ENCODE results near the gene WDR33. TPM values are rescaled to one million over a fixed set of nuclear protein-coding genes. Genes with fewer than 3 reads are reported as not detected.
A peak's percentile ranks its signal among the peaks of the same experiment; 100 is the strongest.

WDR33 gene
- total RNA-seq, 2 experiments from 2014 or later, result 61.1 to 63.2 TPM

- intact Hi-C loops (cut with micrococcal nuclease), result no loop called here
- CTCF ChIA-PET, result no interaction called here
- Mint-ChIP-seq H3K36me3 (ENCODE audit: low read depth) (peaks cover 41% of the 10 kb centered on the region), H3K9me3 (no peaks in the 10 kb centered on the region), H3K4me1 (ENCODE audit: low read depth) (peaks cover 35% of the 10 kb centered on the region), H3K27ac (no peak overlapping the region), H3K4me3 (no peak overlapping the region), H3K27me3 (ENCODE audit: low read depth) (no peaks in the 10 kb centered on the region)
- DNase-seq, result no peak
Observed at GRCh38 chr2:127705391-127706065, 105.4 kb downstream of the WDR33 start.

- intact Hi-C loops (cut with micrococcal nuclease), result loop anchor here (5.0 kb wide), 2 partner anchors 293 to 623 kb away; no protein-coding TSS in a partner anchor
- H3K36me3 Mint-ChIP-seq (ENCODE audit: low read depth), result peaks cover 41% of the 10 kb centered on the region
- H3K9me3 Mint-ChIP-seq, result no peaks in the 10 kb centered on the region
- peaks cover 40% of the 10 kb centered on the region for H3K4me1 Mint-ChIP-seq (ENCODE audit: low read depth)
- H3K4me3 Mint-ChIP-seq, result no peak overlapping the region
- no peak for DNase-seq
- CTCF ChIA-PET, result interaction anchor here (0.8 to 0.9 kb wide), 4 partner anchors 9 to 114 kb away, joined by 3 to 5 read pairs (median 3); no protein-coding TSS in a partner anchor
- no peaks in the 10 kb centered on the region for H3K27me3 Mint-ChIP-seq (ENCODE audit: low read depth)
- no peak overlapping the region for H3K27ac Mint-ChIP-seq
Observed at GRCh38 chr2:127704641-127705390, 106.2 kb downstream of the WDR33 start.

- Mint-ChIP-seq H3K36me3 (ENCODE audit: low read depth) (peaks cover 37% of the 10 kb centered on the region), H3K4me1 (ENCODE audit: low read depth) (peaks cover 40% of the 10 kb centered on the region), H3K9me3 (no peaks in the 10 kb centered on the region), H3K27ac (no peak overlapping the region), H3K27me3 (ENCODE audit: low read depth) (no peaks in the 10 kb centered on the region), H3K4me3 (no peak overlapping the region)
- CTCF ChIA-PET, result interaction anchor here (1.0 to 1.4 kb wide), 2 partner anchors 11 to 108 kb away, joined by 3 read pairs; partner anchors contain the start of gene WDR33
- intact Hi-C loops (cut with micrococcal nuclease), result loop anchor here (2.0 to 5.0 kb wide), 4 partner anchors 46 to 621 kb away; no protein-coding TSS in a partner anchor
- DNase-seq, result no peak
Observed at GRCh38 chr2:127703282-127703681, 107.7 kb downstream of the WDR33 start.

GRCh38 chr2:127702395-127703009 lies 108.5 kb downstream of the WDR33 start:
- Mint-ChIP-seq H3K4me3 (peak overlapping the region; percentile 76), H3K9me3 (no peaks in the 10 kb centered on the region), H3K4me1 (ENCODE audit: low read depth) (peaks cover 40% of the 10 kb centered on the region), H3K27me3 (ENCODE audit: low read depth) (no peaks in the 10 kb centered on the region), H3K27ac (peak overlapping the region; percentile 86), H3K36me3 (ENCODE audit: low read depth) (peaks cover 34% of the 10 kb centered on the region)
- no peak for DNase-seq
- intact Hi-C loops (cut with micrococcal nuclease), result loop anchor here (1.0 to 5.0 kb wide), 6 partner anchors 46 to 620 kb away; partner anchors contain the start of gene UGGT1
- CTCF ChIA-PET, result interaction anchor here (0.6 to 1.4 kb wide), 7 partner anchors 10 to 223 kb away, joined by 3 read pairs; partner anchors contain the start of gene WDR33

GRCh38 chr2:127701651-127702394 lies 109.1 kb downstream of the WDR33 start:
- H3K36me3 Mint-ChIP-seq (ENCODE audit: low read depth), result peaks cover 33% of the 10 kb centered on the region
- H3K4me1 Mint-ChIP-seq (ENCODE audit: low read depth), result peaks cover 40% of the 10 kb centered on the region
- peak overlapping the region; percentile 88 for H3K4me3 Mint-ChIP-seq
- CTCF ChIA-PET, result interaction anchor here (0.6 to 1.4 kb wide), 6 partner anchors 12 to 223 kb away, joined by 3 read pairs; partner anchors contain the start of gene WDR33
- no peaks in the 10 kb centered on the region for H3K27me3 Mint-ChIP-seq (ENCODE audit: low read depth)
- H3K9me3 Mint-ChIP-seq, result no peaks in the 10 kb centered on the region
- peak overlapping the region; percentile 86 for H3K27ac Mint-ChIP-seq
- intact Hi-C loops (cut with micrococcal nuclease), result loop anchor here (1.0 to 5.0 kb wide), 11 partner anchors 47 to 620 kb away; partner anchors contain the start of genes HS6ST1, IWS1, POLR2D and UGGT1
- peak; percentile 81 for DNase-seq

GRCh38 chr2:127701193-127701650 lies 109.7 kb downstream of the WDR33 start, which contains the start of gene SFT2D3:
TSS of gene SFT2D3 (plus strand) at chr2:127701497. CDS start at chr2:127701529, 32 bp downstream.
- peak; percentile 94 for DNase-seq
- Mint-ChIP-seq H3K36me3 (ENCODE audit: low read depth) (peaks cover 28% of the 10 kb centered on the region), H3K4me3 (peak within 1 kb of the TSS; percentile 88), H3K27ac (peak within 1 kb of the TSS; percentile 95), H3K4me1 (ENCODE audit: low read depth) (peaks cover 38% of the 10 kb centered on the region), H3K9me3 (no peaks in the 10 kb centered on the region), H3K27me3 (ENCODE audit: low read depth) (no peaks in the 10 kb centered on the region)
- CTCF ChIA-PET, result no interaction called here
- intact Hi-C loops (cut with micrococcal nuclease), result loop anchor here (1.0 to 5.0 kb wide), 7 partner anchors 61 to 619 kb away; partner anchors contain the start of genes HS6ST1, IWS1, POLR2D and WDR33

- DNase-seq, result peak; percentile 6
Observed at GRCh38 chr2:127700527-127701192, 110.3 kb downstream of the WDR33 start.

GRCh38 chr2:127698553-127699355 lies 112.2 kb downstream of the WDR33 start:
- Mint-ChIP-seq H3K27ac (no peak overlapping the region), H3K36me3 (ENCODE audit: low read depth) (peaks cover 12% of the 10 kb centered on the region), H3K9me3 (no peaks in the 10 kb centered on the region), H3K4me3 (no peak overlapping the region), H3K27me3 (ENCODE audit: low read depth) (no peaks in the 10 kb centered on the region), H3K4me1 (ENCODE audit: low read depth) (peaks cover 22% of the 10 kb centered on the region)
- DNase-seq, result no peak
- CTCF ChIA-PET, result no interaction called here
- intact Hi-C loops (cut with micrococcal nuclease), result no loop called here

More at GRCh38 chr2:127700527-127701192, 110.3 kb downstream of the WDR33 start:
- CTCF ChIA-PET, result no interaction called here
- peaks cover 38% of the 10 kb centered on the region for H3K4me1 Mint-ChIP-seq (ENCODE audit: low read depth)
- peak overlapping the region; percentile 95 for H3K27ac Mint-ChIP-seq
- intact Hi-C loops (cut with micrococcal nuclease), result loop anchor here (1.0 to 5.0 kb wide), 7 partner anchors 60 to 618 kb away; partner anchors contain the start of genes HS6ST1, IWS1, POLR2D and WDR33
- no peaks in the 10 kb centered on the region for H3K9me3 Mint-ChIP-seq
- peak overlapping the region; percentile 88 for H3K4me3 Mint-ChIP-seq
- H3K36me3 Mint-ChIP-seq (ENCODE audit: low read depth), result peaks cover 27% of the 10 kb centered on the region
- H3K27me3 Mint-ChIP-seq (ENCODE audit: low read depth), result no peaks in the 10 kb centered on the region

- intact Hi-C loops (cut with micrococcal nuclease), result no loop called here
- H3K27ac Mint-ChIP-seq, result no peak overlapping the region
- H3K4me3 Mint-ChIP-seq, result no peak overlapping the region
- CTCF ChIA-PET, result interaction anchor here (0.7 kb wide), 1 partner anchor 494 kb away, joined by 3 read pairs; no protein-coding TSS in a partner anchor
- H3K36me3 Mint-ChIP-seq (ENCODE audit: low read depth), result peaks cover 5% of the 10 kb centered on the region
- H3K9me3 Mint-ChIP-seq, result no peaks in the 10 kb centered on the region
- peaks cover 13% of the 10 kb centered on the region for H3K4me1 Mint-ChIP-seq (ENCODE audit: low read depth)
- H3K27me3 Mint-ChIP-seq (ENCODE audit: low read depth), result no peaks in the 10 kb centered on the region
- no peak for DNase-seq
Observed at GRCh38 chr2:127697482-127698180, 113.3 kb downstream of the WDR33 start.

Measured in activated naive CD4-positive, alpha-beta T cell treated with anti-CD3 and anti-CD28 coated beads for 36 hours (primary cell).